Fibroblast of skin of right quadriceps (primary cell): ENCODE results near the gene GNA12.
"Not testable (repeated sequence)": the region's sequence is repeated elsewhere in the genome, so short reads cannot be mapped to it uniquely, and the experiment has no call there.

Experiments used
- DNase-seq: peaks from one replicate; pipeline ENCODE4 v3.0.0-alpha.2; 2013

Gene GNA12

GRCh38 chr7:2775785-2776184 lies 68.3 kb downstream of the GNA12 start:
- no peak for DNase-seq

- no peak for DNase-seq
Measured at GRCh38 chr7:2775376-2775775, 68.7 kb downstream of the GNA12 start.

GRCh38 chr7:2774935-2775334 lies 69.2 kb downstream of the GNA12 start:
- DNase-seq = no peak

- DNase-seq = no peak
Measured at GRCh38 chr7:2774280-2774679, 69.8 kb downstream of the GNA12 start.

- no peak for DNase-seq
Measured at GRCh38 chr7:2773608-2774007, 70.5 kb downstream of the GNA12 start.

- DNase-seq = no peak
Measured at GRCh38 chr7:2771274-2771731, 72.8 kb downstream of the GNA12 start.

GRCh38 chr7:2764621-2765020 lies 79.5 kb downstream of the GNA12 start:
- DNase-seq = no peak

- no peak for DNase-seq
Measured at GRCh38 chr7:2763597-2763996, 80.5 kb downstream of the GNA12 start.

- DNase-seq = no peak
Measured at GRCh38 chr7:2761801-2762497, 82.2 kb downstream of the GNA12 start.

- no peak for DNase-seq
Measured at GRCh38 chr7:2761131-2761624, 82.9 kb downstream of the GNA12 start.

GRCh38 chr7:2760098-2760889 lies 83.8 kb downstream of the GNA12 start:
- DNase-seq = peak; percentile 43

GRCh38 chr7:2759736-2760097 lies 84.4 kb downstream of the GNA12 start:
- no peak for DNase-seq

- no peak for DNase-seq
Measured at GRCh38 chr7:2758673-2759616, 85.2 kb downstream of the GNA12 start.

GRCh38 chr7:2757904-2758672 lies 86.0 kb downstream of the GNA12 start:
- DNase-seq = peak; percentile 99

- DNase-seq = no peak
Measured at GRCh38 chr7:2757361-2757903, 86.7 kb downstream of the GNA12 start.

- DNase-seq = no peak
Measured at GRCh38 chr7:2755531-2755930, 88.6 kb downstream of the GNA12 start.

GRCh38 chr7:2754912-2755311 lies 89.2 kb downstream of the GNA12 start:
- no peak for DNase-seq

GRCh38 chr7:2754086-2754485 lies 90.0 kb downstream of the GNA12 start:
- DNase-seq = no peak

- no peak for DNase-seq
Measured at GRCh38 chr7:2753148-2753547, 91.0 kb downstream of the GNA12 start.

- DNase-seq = no peak
Measured at GRCh38 chr7:2751086-2751485, 93.0 kb downstream of the GNA12 start.

- DNase-seq = peak; percentile 23
Measured at GRCh38 chr7:2750004-2750407, 94.1 kb downstream of the GNA12 start.

GRCh38 chr7:2748684-2749083 lies 95.4 kb downstream of the GNA12 start:
- not testable (repeated sequence) for DNase-seq
